Right atrium auricular region (tissue), 2 donors: ENCODE data around the gene AVL9. TPM values are rescaled to one million over a fixed set of nuclear protein-coding genes. Genes with fewer than 3 reads are reported as not detected.
A peak's percentile ranks its signal among the peaks of the same experiment; 100 is the strongest.

ENCODE experiments used
- DNase-seq: peaks from one replicate; pipeline ENCODE4 v3.0.0-alpha.2; 2019; ENCODE audit warnings: low spot score
- H3K27ac ChIP-seq, 2 donors: fragments of 200-600 bp; sonication (generic); 1 replicate in 1 of 2; 2 replicates in 1 of 2; pipeline ENCODE4 v1.5.1; 2016 to 2019
- H3K27me3 ChIP-seq, 2 donors: fragments of 200-600 bp; sonication (generic); one replicate each; pipeline versions ENCODE4 v1.5.1 to v1.6.0; 2017 to 2019
- H3K36me3 ChIP-seq: fragments of 200-600 bp; sonication (generic); one replicate; pipeline ENCODE4 v1.5.1; 2016
- H3K4me1 ChIP-seq, 2 donors: fragments of 200-600 bp; sonication (generic); one replicate each; pipeline versions ENCODE4 v1.5.1 to v1.6.0; 2017 to 2019
- H3K4me3 ChIP-seq, 2 donors: fragments of 200-600 bp; sonication (generic); 1 replicate in 1 of 2; 2 replicates in 1 of 2; pipeline ENCODE4 v1.5.1; 2017 to 2019; ENCODE audit warnings: mild to moderate bottlenecking in 1 of 2, moderate library complexity in 1 of 2
- H3K9me3 ChIP-seq, 2 donors: fragments of 200-600 bp; sonication (generic); one replicate each; pipeline ENCODE4 v1.5.1; 2019
- CTCF ChIP-seq, 2 donors: fragments of 200-600 bp; sonication (generic); IDR thresholded peaks; one replicate each; pipeline ENCODE4 v1.5.1; 2019; ENCODE audit warnings: antibody characterized with exemption in 2 of 2
- total RNA-seq, 2 donors: library from RNA; depleted of rRNA; stranded (reverse); fragments of >200 nt; gene quantifications; one replicate each; pipeline ENCODE4 v1.1.0, GENCODE V29; 2016

Gene AVL9
- total RNA-seq, 2 donors from 2014 or later = 10.1 to 14.3 TPM

DNA sequence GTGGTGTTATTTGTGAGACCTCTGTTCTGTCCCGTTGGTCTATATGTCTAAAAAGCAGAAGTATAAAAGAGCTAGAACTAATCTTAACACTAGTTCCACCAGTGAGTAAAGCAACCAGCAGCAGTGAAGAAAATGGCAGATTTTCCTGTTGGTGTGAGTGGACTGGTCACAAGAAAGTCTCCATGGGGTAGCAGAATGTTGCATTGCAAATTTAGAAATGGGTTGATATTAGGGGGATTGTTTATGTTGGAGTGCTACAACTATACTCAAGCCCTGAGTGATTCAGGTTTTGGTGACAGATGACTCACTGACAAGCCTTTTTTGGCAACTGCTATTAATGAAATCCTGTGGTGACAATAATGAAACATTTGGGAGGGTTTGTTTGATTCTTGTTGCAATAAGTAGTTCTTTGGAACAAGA, 5.6 kb downstream of the AVL9 start:
- TF ChIP-seq CTCF (IDR thresholded peaks at IDR 0.05) = no peak
- Histone ChIP-seq H3K36me3 (no peaks in the 10 kb centered on the region), H3K27me3 (no peaks in the 10 kb centered on the region), H3K4me3 (no peak overlapping the region), H3K9me3 (no peaks in the 10 kb centered on the region), H3K4me1 (peaks cover 0 to 32% of the 10 kb centered on the region in 2 donors), H3K27ac (peak overlapping the region in 1 of 2 donors; percentile 56)
- no peak for DNase-seq

DNA sequence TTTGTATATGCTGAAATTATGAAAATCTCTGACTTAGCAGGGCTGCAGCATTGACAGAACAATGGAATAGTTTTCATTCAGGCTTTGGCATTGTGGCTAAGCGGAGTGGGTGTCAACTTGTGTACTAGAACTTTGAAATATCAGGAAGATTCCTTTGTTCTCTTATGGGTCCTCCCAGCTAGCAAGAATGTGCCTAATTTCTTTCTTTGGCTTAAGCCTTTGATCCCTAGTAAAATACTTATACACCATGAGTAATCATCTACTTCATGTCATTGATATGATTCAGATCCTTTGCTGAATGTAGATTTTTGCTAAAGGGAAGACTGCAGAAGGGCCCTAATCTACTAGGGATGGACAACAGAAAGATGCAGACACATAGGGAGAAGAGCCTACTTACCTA, 6.2 kb downstream of the AVL9 start:
- no peak overlapping the region for H3K4me3 ChIP-seq
- peak overlapping the region in 1 of 2 donors; percentile 56 for H3K27ac ChIP-seq
- H3K9me3 ChIP-seq = no peaks in the 10 kb centered on the region
- H3K4me1 ChIP-seq = peaks cover 0 to 26% of the 10 kb centered on the region in 2 donors
- H3K36me3 ChIP-seq = no peaks in the 10 kb centered on the region
- no peak for DNase-seq
- no peak for TF ChIP-seq CTCF (IDR thresholded peaks at IDR 0.05)
- no peaks in the 10 kb centered on the region for H3K27me3 ChIP-seq

DNA sequence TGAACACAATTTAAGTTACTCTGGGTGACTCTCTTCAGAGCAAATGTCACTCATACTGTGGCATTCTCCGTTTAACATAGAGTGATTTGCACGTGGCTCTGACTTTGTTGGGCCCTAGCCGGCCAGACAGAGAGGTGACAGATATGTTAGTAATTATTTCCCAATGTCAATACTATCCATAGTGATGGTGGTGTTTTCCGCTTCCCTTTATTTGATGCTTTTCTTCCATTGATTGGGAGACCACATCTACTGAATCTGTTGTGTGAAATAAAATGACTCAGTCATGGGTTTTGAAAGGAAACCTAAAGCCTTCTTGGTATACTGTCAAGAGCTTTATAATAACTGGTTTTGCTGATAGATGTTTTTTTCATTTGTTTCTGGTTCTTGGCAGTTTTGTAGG, 7.4 kb downstream of the AVL9 start:
- Histone ChIP-seq H3K4me1 (peaks cover 0 to 19% of the 10 kb centered on the region in 2 donors), H3K27me3 (no peaks in the 10 kb centered on the region), H3K9me3 (no peaks in the 10 kb centered on the region), H3K4me3 (no peak overlapping the region), H3K27ac (no peak overlapping the region), H3K36me3 (no peaks in the 10 kb centered on the region)
- no peak for TF ChIP-seq CTCF (IDR thresholded peaks at IDR 0.05)
- no peak for DNase-seq

DNA sequence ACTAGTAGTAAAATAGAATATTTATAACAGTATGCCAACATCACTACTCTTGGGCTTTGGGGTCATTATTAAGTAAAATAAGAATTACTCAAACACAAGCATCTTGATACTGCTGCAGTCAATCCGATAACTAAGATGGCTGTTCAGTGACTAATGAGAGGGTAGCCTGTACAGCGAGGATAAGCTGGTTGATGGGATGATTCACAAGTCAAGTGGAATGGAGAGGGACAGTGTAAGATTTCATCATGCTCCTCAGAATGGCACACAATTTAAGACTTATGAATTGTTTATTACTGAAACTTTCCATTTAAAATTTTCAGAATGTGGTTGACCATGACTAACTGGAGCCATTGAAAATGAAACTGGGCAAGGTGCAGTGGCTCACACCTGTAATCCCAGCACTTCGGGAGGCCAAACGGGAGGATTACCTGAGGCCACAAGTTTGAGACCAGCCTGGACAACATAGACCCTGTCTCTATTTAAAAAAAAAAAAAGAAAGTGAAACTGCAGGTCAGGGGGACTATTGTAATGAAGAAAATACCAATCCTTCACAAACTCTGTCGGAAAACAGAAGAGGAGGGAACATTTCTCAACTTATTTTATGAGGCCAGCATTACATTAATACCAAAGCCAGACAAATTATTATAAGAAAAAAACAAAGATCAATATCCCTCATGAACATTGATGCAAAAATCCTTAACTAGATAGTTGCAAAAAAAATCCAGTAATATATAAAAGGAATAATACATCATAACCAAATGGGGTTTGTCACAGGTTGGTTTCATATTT, 11.2 kb downstream of the AVL9 start:
- peaks cover 0 to 7% of the 10 kb centered on the region in 2 donors for H3K4me1 ChIP-seq
- no peaks in the 10 kb centered on the region for H3K9me3 ChIP-seq
- no peaks in the 10 kb centered on the region for H3K36me3 ChIP-seq
- TF ChIP-seq CTCF (IDR thresholded peaks at IDR 0.05) = no peak
- no peak overlapping the region for H3K4me3 ChIP-seq
- H3K27me3 ChIP-seq = no peaks in the 10 kb centered on the region
- DNase-seq = no peak
- no peak overlapping the region for H3K27ac ChIP-seq

GRCh38 chr7:32507414-32507813, 12.1 kb downstream of the AVL9 start:
- Histone ChIP-seq H3K9me3 (no peaks in the 10 kb centered on the region), H3K36me3 (no peaks in the 10 kb centered on the region), H3K4me1 (no peaks in the 10 kb centered on the region), H3K27ac (no peak overlapping the region), H3K4me3 (no peak overlapping the region), H3K27me3 (no peaks in the 10 kb centered on the region)
- TF ChIP-seq CTCF (IDR thresholded peaks at IDR 0.05) = no peak
- no peak for DNase-seq

GRCh38 chr7:32511791-32512190, 16.5 kb downstream of the AVL9 start:
- TF ChIP-seq CTCF (IDR thresholded peaks at IDR 0.05) = no peak
- H3K4me3 ChIP-seq = no peak overlapping the region
- no peak for DNase-seq
- H3K4me1 ChIP-seq = peaks cover 0 to 4% of the 10 kb centered on the region in 2 donors
- H3K36me3 ChIP-seq = no peaks in the 10 kb centered on the region
- no peak overlapping the region for H3K27ac ChIP-seq
- no peaks in the 10 kb centered on the region for H3K9me3 ChIP-seq
- H3K27me3 ChIP-seq = no peaks in the 10 kb centered on the region
